Upper lobe of left lung (tissue), 4 donors: ENCODE measurements around the gene MAPK12.

ENCODE experiments used
- POLR2A ChIP-seq, 4 donors: fragments of 450-650 bp; IDR thresholded peaks; one replicate each; pipeline ENCODE4 v1.5.1; 2016 to 2017; ENCODE audit warnings: antibody characterized with exemption in 4 of 4, mild to moderate bottlenecking in 2 of 4
- TF ChIP-seq, protein P1 (sequence below), 6 experiments: fragments of 450-650 bp in 4 of 6; fragments of 200-600 bp in 2 of 6; sonication (generic) in 2 of 6; IDR thresholded peaks; one replicate each; pipeline ENCODE4 v1.5.1; 2016 to 2019; ENCODE audit warnings: antibody characterized with exemption in 6 of 6

DNA sequence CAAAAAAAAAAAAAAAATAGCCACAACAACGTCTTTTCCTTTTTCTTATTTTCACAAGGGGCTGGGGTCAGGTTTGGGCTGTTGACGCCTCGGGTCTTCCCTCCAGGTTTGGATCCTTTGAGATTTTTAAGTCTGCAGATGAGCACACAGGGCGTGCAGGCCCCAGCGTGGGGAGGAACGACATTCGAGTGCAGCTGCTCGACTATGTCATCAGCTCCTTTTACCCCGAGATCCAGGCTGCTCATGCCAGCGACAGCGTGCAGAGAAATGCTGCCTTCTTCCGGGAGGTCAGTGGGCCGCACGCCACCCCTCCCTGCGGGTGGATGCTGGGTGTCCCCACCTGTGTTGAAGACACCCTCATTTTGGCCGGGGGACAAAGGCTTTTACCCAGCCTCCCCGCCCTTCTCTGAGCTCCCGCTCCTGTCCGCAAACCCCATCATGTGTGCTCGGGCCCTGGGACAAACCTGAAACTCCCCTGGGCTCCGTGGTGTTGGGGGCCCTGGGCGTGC lies 53.0 kb downstream of the MAPK12 start:
- TF ChIP-seq, protein P1, sequence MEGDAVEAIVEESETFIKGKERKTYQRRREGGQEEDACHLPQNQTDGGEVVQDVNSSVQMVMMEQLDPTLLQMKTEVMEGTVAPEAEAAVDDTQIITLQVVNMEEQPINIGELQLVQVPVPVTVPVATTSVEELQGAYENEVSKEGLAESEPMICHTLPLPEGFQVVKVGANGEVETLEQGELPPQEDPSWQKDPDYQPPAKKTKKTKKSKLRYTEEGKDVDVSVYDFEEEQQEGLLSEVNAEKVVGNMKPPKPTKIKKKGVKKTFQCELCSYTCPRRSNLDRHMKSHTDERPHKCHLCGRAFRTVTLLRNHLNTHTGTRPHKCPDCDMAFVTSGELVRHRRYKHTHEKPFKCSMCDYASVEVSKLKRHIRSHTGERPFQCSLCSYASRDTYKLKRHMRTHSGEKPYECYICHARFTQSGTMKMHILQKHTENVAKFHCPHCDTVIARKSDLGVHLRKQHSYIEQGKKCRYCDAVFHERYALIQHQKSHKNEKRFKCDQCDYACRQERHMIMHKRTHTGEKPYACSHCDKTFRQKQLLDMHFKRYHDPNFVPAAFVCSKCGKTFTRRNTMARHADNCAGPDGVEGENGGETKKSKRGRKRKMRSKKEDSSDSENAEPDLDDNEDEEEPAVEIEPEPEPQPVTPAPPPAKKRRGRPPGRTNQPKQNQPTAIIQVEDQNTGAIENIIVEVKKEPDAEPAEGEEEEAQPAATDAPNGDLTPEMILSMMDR (IDR thresholded peaks at IDR 0.05) = no peak
- TF ChIP-seq POLR2A (IDR thresholded peaks at IDR 0.05) = no peak
